Stimulated activated CD4-positive, alpha-beta T cell treated with anti-CD3 and anti-CD28 coated beads, Interleukin-12 subunit alpha, Interleukin-12 subunit beta, amount 100 ng/mL, for 24 hours (primary cell): ENCODE measurements around the gene CCDC154.

ENCODE experiments used
- DNase-seq, 2 experiments: peaks; one replicate each; pipeline ENCODE4 v3.0.0-alpha.2; 2020; ENCODE audit warnings: low read depth in 2 of 2

Gene CCDC154

DNA sequence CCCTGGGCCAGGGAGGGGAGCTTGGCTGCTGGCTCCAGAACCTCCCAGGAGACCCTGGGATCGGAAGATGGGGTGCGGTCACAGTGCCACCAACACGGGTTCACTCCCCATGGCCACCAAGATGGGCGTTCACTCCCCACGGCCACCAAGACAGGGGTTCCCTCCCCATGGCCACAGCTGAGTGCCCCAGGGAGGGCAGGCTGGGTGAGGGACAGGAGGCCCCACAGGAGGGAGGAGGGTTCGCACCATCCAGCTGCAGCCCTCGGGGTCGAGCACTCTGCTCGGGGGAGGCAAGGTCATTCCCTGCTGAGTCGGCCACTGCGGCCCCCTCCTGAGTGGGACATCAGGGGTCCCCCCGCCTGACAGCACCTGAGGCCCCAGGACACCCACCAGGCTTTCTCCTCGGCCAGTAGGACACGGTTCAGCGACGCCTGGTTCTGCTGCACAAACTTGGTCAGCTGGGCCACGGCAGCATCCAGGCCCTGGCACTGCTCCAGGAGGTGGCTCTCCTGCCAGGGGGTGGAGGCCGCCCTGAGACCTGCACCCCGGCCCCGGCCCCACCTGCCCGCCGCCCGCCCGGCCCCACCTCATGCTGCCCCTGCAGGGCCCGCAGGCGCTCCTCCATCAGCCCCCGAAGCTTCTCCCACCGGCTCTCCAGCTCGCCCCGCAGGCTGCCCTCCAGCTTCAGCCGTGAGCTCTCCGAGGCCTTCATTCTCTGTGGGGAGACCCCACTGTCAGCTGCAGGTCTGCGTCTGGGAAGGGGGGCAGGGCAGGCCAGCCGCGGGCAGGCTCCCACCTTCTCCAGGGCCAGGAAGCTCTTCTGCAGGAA lies 5.9 kb downstream of the CCDC154 start:
- no peak for DNase-seq

- DNase-seq = no peak
These were observed 6.8 kb downstream of the CCDC154 start for GRCh38 chr16:1437606-1438005.

- no peak for DNase-seq
These were observed 7.5 kb downstream of the CCDC154 start for GRCh38 chr16:1436731-1437355.

DNA sequence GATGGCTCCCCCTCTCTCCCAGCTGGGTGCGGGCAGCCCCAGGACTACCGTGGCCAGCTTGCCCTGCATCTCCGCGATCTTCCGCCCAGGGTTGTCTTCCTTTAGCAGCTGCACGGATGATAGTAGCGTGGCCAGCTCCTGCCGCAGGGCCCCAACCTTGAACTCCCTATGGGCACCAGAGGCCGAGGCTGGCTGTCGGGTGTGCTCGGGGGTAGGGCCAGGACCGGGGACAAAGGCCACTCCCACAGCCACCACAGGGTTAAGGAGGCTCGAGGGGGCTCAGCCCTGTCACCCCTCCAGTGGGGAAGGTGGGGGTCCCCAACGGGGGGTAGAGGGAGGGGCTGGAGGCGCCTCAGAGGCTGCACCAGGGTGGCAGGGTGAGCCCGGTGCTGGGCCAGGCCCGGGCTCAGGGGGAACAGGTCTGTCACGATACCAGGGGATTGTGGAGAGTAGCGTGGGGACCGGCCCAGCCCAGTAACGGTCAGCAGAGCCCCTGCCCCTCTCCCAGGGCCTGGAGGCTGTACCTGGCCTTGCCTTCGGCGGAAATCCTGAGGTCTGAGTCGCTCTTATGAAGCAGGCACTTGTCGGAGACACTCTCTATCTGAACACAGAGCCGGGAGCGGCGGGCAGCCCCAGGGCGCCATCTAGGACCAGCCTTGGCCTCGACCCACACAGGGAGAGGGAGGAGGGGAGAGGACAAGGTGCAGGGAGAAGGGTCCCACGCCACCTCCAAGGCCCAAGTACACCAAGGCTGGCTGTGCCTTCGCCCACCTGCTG lies 8.2 kb downstream of the CCDC154 start:
- DNase-seq = no peak

DNA sequence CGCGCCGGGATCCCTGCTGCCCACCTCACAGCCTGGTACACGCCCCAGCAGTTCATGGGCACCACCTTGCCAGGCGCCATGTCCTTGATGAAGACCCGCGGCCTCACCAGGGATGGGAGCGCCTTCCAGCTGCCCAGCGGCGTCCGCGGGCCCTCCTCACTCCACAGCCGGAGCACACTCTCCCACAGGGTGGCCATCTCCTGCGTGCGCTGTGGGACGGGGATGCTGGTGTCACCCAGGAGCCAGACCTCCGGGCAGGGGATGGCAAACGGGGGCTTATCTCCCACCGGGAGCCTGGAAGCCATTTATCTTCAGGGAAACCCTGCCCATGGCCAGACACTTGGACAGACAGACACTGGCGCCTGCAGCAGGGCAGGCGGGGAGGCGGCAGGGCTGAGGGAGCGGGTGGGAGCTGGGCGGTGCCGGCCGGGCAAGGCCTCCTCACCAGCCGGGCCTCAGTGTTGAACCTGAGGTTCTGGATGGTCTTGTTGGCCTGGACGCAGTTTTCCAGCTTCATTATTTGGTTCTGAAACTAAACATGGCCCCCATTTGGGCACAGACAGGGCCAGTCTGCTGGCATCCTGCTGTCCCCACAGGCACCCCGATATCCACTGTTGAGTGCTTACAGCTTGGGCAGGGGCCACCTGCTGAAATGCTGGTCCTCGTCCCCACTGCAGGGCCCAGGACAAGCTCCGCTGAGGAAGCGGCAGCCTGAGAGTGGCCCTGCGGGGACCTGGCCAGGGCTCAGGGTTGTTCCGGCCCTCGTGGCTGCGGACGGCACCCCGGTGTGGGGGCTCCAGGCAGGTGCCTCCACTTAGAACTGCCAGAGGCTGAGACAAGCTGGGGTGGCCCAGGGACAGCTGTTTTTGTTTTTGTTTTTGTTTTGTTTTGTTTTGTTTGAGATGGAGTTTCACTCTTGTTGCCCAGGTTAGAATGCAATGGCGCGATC lies 9.4 kb downstream of the CCDC154 start:
- no peak for DNase-seq

DNA sequence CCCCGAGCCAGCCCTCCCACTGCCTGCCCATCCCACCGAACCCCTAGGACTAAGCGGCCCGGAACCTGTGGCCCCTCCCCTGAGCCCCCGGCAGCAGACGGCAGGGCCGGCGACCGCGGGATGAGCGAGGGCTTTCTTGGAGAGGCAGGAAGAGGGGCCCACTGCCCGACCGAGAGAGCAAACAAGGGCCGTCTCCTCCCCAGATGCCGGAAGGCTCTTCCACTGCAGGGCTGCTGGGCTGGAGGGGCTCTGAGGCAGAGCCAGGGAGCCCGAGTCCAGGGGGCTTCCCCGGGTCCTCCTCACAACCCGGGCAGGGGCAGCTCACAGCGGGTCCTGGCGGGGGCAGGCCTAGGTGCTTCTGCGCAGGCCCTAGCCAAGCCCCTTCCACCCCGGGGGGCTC lies 10.6 kb downstream of the CCDC154 start:
- no peak for DNase-seq

DNA sequence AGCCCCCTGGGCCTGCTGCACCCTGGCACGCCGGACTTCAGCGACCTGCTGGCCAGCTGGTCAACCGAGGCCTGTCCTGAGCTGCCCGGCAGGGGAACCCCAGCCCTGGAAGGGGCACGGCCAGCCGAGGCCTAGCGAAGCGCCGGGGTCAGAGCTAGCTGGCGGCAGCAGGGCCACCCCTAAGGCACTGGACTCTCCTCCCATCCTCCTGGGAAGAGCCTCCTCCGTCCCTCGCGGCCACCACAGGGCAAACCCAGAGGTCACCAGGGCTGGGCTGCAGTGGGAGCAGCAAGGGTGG lies 11.1 kb downstream of the CCDC154 start:
- DNase-seq = no peak

DNA sequence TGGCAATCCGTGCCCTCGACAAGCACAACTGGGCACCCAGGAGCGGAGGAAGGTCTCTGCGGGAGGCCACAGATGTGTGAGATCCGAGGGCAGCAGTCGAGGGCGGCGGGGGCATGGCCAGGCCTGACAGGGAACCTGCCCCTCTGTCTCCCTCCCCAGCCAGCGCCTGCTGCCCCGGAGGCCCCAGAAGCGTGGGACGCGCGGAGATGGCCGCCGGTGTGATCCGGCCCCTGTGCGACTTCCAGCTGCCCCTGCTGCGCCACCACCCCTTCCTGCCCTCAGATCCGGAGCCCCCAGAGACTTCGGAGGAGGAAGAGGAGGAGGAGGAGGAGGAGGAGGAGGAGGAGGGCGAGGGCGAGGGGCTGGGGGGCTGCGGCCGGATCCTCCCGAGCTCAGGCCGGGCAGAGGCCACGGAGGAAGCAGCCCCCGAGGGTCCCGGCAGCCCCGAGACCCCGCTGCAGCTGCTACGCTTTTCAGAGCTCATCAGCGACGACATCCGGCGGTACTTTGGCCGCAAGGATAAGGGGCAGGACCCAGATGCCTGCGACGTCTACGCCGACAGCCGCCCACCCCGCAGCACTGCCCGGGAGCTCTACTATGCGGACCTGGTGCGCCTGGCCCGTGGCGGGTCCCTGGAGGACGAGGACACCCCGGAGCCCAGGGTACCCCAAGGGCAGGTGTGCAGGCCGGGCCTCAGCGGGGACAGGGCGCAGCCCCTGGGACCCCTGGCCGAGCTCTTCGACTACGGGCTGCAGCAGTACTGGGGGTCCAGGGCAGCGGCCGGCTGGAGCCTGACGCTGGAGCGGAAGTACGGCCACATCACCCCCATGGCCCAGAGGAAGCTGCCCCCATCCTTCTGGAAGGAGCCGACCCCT lies 11.7 kb downstream of the CCDC154 start:
- no peak for DNase-seq

DNA sequence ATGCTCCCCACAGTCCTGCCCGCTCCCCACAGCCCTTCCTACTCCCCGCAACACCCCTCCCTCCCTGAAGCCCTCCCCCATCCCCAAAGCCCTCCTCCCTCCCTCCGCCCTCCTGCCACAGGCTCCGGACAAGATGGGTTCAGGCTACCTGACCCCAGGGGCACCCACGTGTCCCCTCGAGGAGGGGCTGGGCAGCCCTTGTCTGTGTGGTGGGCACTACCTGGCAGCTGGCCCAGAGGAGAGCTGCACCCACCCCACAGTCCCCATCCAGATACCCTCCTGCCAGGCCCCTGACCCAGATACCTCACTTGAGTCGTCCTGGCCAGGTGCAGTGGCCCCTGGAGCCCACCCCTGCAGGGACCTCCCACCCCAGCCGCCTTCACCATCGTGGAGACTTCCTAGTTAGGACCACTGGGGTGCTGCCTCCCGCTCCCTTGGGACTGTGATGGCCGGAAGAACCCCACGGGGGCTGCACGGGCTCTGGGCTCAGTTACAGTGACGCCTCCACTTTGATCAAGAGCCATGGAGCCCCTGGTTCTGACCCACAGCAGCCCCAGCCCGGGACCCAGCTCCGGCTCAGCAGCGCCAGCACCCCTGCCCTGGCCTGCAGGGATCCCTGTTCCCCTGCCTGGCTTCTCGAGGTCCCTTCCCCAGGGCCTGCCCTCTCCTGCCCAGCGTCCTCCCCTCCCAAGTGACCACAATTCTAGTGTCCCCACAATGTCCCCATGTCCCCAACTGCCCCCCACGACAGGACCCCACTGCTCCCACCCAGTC lies 12.7 kb downstream of the CCDC154 start:
- no peak for DNase-seq

- no peak for DNase-seq
These were observed 13.4 kb downstream of the CCDC154 start, which contains the start of gene PERCC1 for GRCh38 chr16:1430759-1431496. TSS of gene PERCC1 (plus strand) at chr16:1431078. CDS start at chr16:1432594, 1,516 bp downstream.

DNA sequence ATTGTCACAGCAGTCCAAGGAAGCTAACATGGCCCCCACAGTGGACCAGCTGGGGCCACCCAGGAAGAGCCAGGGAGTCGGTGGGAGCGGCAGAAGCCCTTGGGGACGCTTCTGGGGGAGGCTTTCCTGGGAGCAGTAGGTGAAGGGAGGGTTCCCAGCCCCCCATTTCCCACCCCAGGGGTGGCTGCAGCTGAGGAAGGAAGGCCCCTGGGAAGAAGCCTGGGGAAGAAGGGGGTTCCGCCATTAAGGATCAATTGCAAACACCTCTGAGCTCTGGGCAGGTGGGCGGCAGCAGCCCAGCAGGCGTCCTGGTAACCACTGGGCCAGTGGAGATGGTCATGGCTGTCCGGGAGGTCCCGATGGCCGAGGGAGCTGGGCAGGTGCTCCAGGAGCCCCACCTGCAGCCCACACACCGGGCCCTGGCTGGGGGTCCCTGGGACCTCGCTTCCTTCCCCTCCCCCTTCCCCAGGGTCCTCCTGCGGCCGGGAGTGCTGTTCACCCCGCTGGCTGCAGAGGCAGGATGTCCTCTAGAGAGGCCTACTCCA lies 14.1 kb downstream of the CCDC154 start:
- no peak for DNase-seq

DNA sequence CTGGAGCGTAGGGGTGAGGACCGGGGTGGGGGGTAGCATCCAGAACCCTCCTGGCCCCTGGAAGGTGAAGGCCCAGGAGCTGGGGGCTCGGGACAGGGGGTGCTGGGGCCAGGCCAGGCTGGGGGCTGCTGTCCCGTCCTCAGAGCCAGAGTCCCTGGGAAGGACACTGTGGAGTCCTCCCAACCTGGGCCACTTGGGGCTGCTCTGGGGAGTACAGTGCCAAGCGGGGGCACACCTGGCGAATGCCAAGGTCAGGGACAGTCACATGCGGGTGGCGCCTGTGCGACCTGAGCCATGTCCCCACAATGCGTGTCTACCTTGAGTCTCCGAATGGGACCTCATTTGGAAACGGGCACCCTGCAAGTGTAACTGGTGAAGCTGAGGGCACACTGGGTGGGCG lies 14.7 kb downstream of the CCDC154 start:
- no peak for DNase-seq

DNA sequence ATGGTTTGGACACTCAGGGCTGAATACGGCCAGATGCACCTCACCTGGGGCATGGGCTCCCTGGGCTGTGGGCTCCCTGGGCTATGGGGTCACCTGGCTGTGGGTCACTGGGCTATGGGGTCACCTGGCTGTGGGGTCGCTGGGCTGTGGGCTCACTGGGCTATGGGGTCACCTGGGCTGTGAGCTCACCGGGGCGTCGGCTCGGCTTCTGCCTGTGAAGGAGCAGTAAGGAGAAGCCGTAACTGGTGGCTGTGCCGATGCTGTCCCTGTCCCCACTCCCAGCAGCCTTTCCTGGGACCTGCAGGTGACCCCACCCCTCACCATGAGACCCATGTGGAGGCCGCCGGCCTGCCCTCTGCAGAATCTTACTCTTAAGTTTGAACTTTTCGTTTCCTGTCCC lies 15.3 kb downstream of the CCDC154 start:
- DNase-seq = no peak

DNA sequence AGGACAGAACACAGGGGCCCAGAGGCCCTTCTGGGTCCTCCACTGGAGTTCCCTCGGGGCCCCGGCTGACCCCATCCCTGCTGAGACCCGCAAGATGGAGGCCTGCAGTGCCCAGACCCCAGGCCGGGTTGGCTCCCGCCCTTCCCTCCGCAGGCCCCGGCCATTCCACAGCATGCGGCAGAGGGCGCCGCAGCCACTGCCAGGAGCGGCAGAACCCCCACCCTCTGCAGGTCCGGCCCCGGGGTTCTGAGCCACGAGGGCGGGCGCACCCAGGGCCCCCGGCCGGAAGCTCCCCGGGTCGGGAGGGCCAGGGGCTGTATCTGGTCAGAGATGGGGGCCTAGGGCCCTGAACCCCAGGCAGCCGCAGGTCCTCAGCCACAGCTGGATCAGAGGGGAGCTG lies 15.8 kb downstream of the CCDC154 start:
- DNase-seq = peak in 1 of 2 experiments; percentile 28

DNA sequence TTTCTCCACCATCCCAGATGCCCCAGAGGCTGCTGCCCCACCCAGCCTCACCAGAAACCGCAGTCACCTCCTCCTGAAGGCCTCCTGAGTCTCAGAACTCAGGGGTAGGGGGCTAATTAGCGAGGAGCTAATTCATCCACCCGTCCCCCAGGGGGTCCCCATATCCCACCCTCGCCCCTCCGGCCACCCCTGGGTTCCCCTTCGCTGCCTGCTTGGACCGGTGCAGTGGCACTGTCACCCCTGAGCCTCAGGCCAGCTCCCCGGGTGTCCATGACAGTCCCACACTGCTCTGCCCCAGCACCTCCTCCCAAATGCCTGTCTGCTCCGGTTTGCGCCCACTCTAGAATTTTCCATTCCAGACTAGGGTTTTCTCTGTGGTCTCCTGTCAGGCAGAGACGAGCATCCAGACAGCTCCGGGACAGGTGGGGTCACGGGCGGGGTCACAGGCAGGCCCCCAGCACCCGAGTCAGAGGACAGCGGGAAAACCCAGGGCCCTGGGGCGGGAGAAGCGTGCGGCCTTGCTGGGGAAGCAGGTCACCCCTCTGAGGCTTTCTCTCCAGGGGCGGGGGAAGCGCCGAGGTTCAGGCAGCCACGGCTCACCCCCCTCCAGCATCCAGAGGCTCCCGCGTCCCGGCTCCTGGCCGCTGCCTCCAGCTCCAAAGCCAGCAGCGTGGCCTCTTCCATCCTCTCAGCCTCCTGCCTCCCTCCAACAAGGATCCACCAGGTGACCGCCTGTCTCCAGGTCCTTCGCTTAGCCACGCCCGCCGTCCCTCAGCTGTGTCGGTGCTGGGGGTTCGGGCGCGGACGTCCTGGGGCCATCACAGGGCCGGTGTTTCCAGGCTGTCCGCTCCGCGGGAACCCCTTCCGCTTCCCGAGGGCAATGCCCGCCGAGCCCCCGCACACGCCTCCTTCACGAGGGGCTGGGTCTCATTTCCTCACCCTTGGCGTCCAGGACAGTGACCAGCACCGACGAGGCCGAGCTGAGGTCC lies 16.6 kb downstream of the CCDC154 start:
- no peak for DNase-seq

GRCh38 chr16:1426734-1427471 lies 17.5 kb downstream of the CCDC154 start:
- DNase-seq = no peak
